UCSD-AML1 (cell line): ENCODE data around the gene RAB31.

Source experiments
- DNase-seq: peaks from one replicate; lab custom pipeline; 2025; ENCODE audit not compliant: unreplicated experiment; lab: John Stamatoyannopoulos, UW

RAB31 gene

GRCh38 chr18:9858642-9859041, 150.5 kb downstream of the RAB31 start:
- no peak for DNase-seq

- no peak for DNase-seq
Measured at GRCh38 chr18:9859232-9859631, 151.1 kb downstream of the RAB31 start.

- DNase-seq: no peak
Measured at GRCh38 chr18:9860682-9861081, 152.6 kb downstream of the RAB31 start.

GRCh38 chr18:9861157-9861556, 153.1 kb downstream of the RAB31 start:
- no peak for DNase-seq

GRCh38 chr18:9861933-9862332, 153.8 kb downstream of the RAB31 start:
- no peak for DNase-seq

- DNase-seq: no peak
Measured at GRCh38 chr18:9862686-9863085, 154.6 kb downstream of the RAB31 start.

GRCh38 chr18:9863282-9863681, 155.2 kb downstream of the RAB31 start:
- no peak for DNase-seq

GRCh38 chr18:9865764-9866490, 157.8 kb downstream of the RAB31 start:
- DNase-seq: no peak

- no peak for DNase-seq
Measured at GRCh38 chr18:9866627-9867026, 158.5 kb downstream of the RAB31 start.

- DNase-seq: no peak
Measured at GRCh38 chr18:9867071-9867594, 159.0 kb downstream of the RAB31 start.

GRCh38 chr18:9868857-9869714, 161.0 kb downstream of the RAB31 start:
- DNase-seq: no peak

GRCh38 chr18:9869715-9870430, 161.8 kb downstream of the RAB31 start:
- no peak for DNase-seq

- no peak for DNase-seq
Measured at GRCh38 chr18:9870431-9871008, 162.4 kb downstream of the RAB31 start.

- no peak for DNase-seq
Measured at GRCh38 chr18:9871244-9871746, 163.2 kb downstream of the RAB31 start.

- DNase-seq: no peak
Measured at GRCh38 chr18:9872823-9873222, 164.7 kb downstream of the RAB31 start.

GRCh38 chr18:9874728-9875127, 166.6 kb downstream of the RAB31 start:
- DNase-seq: no peak

- no peak for DNase-seq
Measured at GRCh38 chr18:9876212-9876866, 168.2 kb downstream of the RAB31 start.

- DNase-seq: no peak
Measured at GRCh38 chr18:9876867-9877654, 169.0 kb downstream of the RAB31 start.

- no peak for DNase-seq
Measured at GRCh38 chr18:9877655-9878014, 169.5 kb downstream of the RAB31 start.

GRCh38 chr18:9878095-9878494, 170.0 kb downstream of the RAB31 start:
- no peak for DNase-seq
